Osteoblast (primary cell): Measurements from ENCODE around the gene GAREM2. TPM values are rescaled to one million over a fixed set of nuclear protein-coding genes. Genes with fewer than 3 reads are reported as not detected.

ENCODE experiments used
- DNase-seq: peaks from one replicate; pipeline ENCODE4 v3.0.0; 2011; ENCODE audit warnings: low spot score, mixed read lengths; ENCODE audit not compliant: insufficient read length; ENCODE audit errors: missing footprints
- H2AFZ ChIP-seq: 2 replicates; pipeline ENCODE4 v1.6.0; 2011; ENCODE audit warnings: mild to moderate bottlenecking, low read length
- H3K27ac ChIP-seq: 2 replicates; pipeline ENCODE4 v1.5.1; 2011; ENCODE audit warnings: mild to moderate bottlenecking, low read depth, low read length, moderate library complexity
- H3K27me3 ChIP-seq: 2 replicates; pipeline ENCODE4 v1.6.0; 2012; ENCODE audit warnings: mild to moderate bottlenecking, control low read depth, inconsistent platforms, low read length, moderate library complexity; ENCODE audit not compliant: insufficient read depth
- H3K36me3 ChIP-seq: 2 replicates; pipeline ENCODE4 v1.5.1; 2011; ENCODE audit warnings: mild to moderate bottlenecking, low read length, control low read depth, moderate library complexity; ENCODE audit not compliant: insufficient read depth
- H3K4me1 ChIP-seq: 2 replicates; pipeline ENCODE4 v1.5.1; 2011; ENCODE audit warnings: mild to moderate bottlenecking, low read length, control low read depth, moderate library complexity; ENCODE audit not compliant: insufficient read depth
- H3K4me2 ChIP-seq: 2 replicates; pipeline ENCODE4 v1.6.0; 2011; ENCODE audit warnings: mild to moderate bottlenecking, low read length; ENCODE audit not compliant: insufficient read depth
- H3K4me3 ChIP-seq: fragments of 200-600 bp; sonication (generic); 3 replicates; pipeline ENCODE4 v1.5.1; 2012; ENCODE audit warnings: mild to moderate bottlenecking, low read length, inconsistent platforms; ENCODE audit not compliant: insufficient read depth
- H3K79me2 ChIP-seq: 2 replicates; pipeline ENCODE4 v1.6.0; 2012; ENCODE audit warnings: mild to moderate bottlenecking, low read length, control low read depth, inconsistent platforms; ENCODE audit not compliant: insufficient read depth
- H3K9me3 ChIP-seq: 2 replicates; pipeline ENCODE4 v1.5.1; 2011; ENCODE audit warnings: low read depth, low read length, control low read depth
- H4K20me1 ChIP-seq: 2 replicates; pipeline ENCODE4 v1.6.0; 2012; ENCODE audit warnings: mild to moderate bottlenecking, low read length, control low read depth; ENCODE audit not compliant: insufficient read depth
- CTCF ChIP-seq: IDR thresholded peaks from 2 replicates; pipeline ENCODE4 v1.5.1; 2011; ENCODE audit warnings: mild to moderate bottlenecking, low read depth, low read length, moderate library complexity; ENCODE audit errors: extremely low read depth
- total RNA-seq: library from RNA; depleted of rRNA; stranded (reverse); fragments of >200 nt; gene quantifications from 2 replicates; pipeline ENCODE4 v1.2.3, GENCODE V29; 2012

Gene GAREM2
- total RNA-seq, 1 donor: 1.4 TPM

GRCh38 chr2:26169226-26169625, 3.7 kb upstream of the GAREM2 start:
- no peaks in the 10 kb centered on the region for H3K79me2 ChIP-seq
- H3K27ac ChIP-seq: no peak overlapping the region
- H3K36me3 ChIP-seq: no peaks in the 10 kb centered on the region
- no peak overlapping the region for H2AFZ ChIP-seq
- no peak overlapping the region for H3K4me3 ChIP-seq
- peak; percentile 14 for DNase-seq
- H3K9me3 ChIP-seq: no peaks in the 10 kb centered on the region
- H3K4me1 ChIP-seq: no peaks in the 10 kb centered on the region
- TF ChIP-seq CTCF: no peak
- H4K20me1 ChIP-seq: no peaks in the 10 kb centered on the region
- H3K27me3 ChIP-seq: peaks cover 24% of the 10 kb centered on the region
- no peak overlapping the region for H3K4me2 ChIP-seq

- H3K4me2 ChIP-seq: no peak overlapping the region
- no peak for TF ChIP-seq CTCF
- H3K4me1 ChIP-seq: no peaks in the 10 kb centered on the region
- H3K4me3 ChIP-seq: no peak overlapping the region
- H3K27me3 ChIP-seq: peaks cover 28% of the 10 kb centered on the region
- H2AFZ ChIP-seq: no peak overlapping the region
- no peaks in the 10 kb centered on the region for H3K79me2 ChIP-seq
- peak; percentile 82 for DNase-seq
- H4K20me1 ChIP-seq: no peaks in the 10 kb centered on the region
- no peaks in the 10 kb centered on the region for H3K36me3 ChIP-seq
- H3K9me3 ChIP-seq: no peaks in the 10 kb centered on the region
- H3K27ac ChIP-seq: no peak overlapping the region
These were observed 3.0 kb upstream of the GAREM2 start for GRCh38 chr2:26169681-26170414.

- DNase-seq: peak; percentile 76
- TF ChIP-seq CTCF: no peak
- H4K20me1 ChIP-seq: no peaks in the 10 kb centered on the region
- H3K27me3 ChIP-seq: peaks cover 28% of the 10 kb centered on the region
- no peak overlapping the region for H3K4me3 ChIP-seq
- H3K79me2 ChIP-seq: no peaks in the 10 kb centered on the region
- H2AFZ ChIP-seq: no peak overlapping the region
- H3K4me1 ChIP-seq: no peaks in the 10 kb centered on the region
- H3K36me3 ChIP-seq: no peaks in the 10 kb centered on the region
- no peak overlapping the region for H3K4me2 ChIP-seq
- no peaks in the 10 kb centered on the region for H3K9me3 ChIP-seq
- H3K27ac ChIP-seq: no peak overlapping the region
These were observed 2.1 kb upstream of the GAREM2 start for GRCh38 chr2:26170795-26171194.

- no peak overlapping the region for H3K4me2 ChIP-seq
- TF ChIP-seq CTCF: no peak
- no peaks in the 10 kb centered on the region for H4K20me1 ChIP-seq
- H2AFZ ChIP-seq: no peak overlapping the region
- no peaks in the 10 kb centered on the region for H3K79me2 ChIP-seq
- no peaks in the 10 kb centered on the region for H3K36me3 ChIP-seq
- no peaks in the 10 kb centered on the region for H3K9me3 ChIP-seq
- no peak overlapping the region for H3K4me3 ChIP-seq
- peaks cover 28% of the 10 kb centered on the region for H3K27me3 ChIP-seq
- peak; percentile 81 for DNase-seq
- H3K4me1 ChIP-seq: no peaks in the 10 kb centered on the region
- no peak overlapping the region for H3K27ac ChIP-seq
These were observed 558 bp upstream of the GAREM2 start for GRCh38 chr2:26172189-26172870.
